Activated naive CD4-positive, alpha-beta T cell (primary cell): ENCODE measurements around the gene GPA33.
"Not testable (repeated sequence)": the region's sequence is repeated elsewhere in the genome, so short reads cannot be mapped to it uniquely, and the experiment has no call there.

ENCODE experiments used
- DNase-seq, 4 experiments: peaks; one replicate each; lab custom pipeline; 2025; lab: John Stamatoyannopoulos, UW

GPA33 gene

GRCh38 chr1:167056529-167057231 lies 33.5 kb downstream of the GPA33 start:
- DNase-seq = no peak

- DNase-seq = no peak
Measured at GRCh38 chr1:167054946-167055630, 35.1 kb downstream of the GPA33 start.

GRCh38 chr1:167054531-167054930 lies 35.6 kb downstream of the GPA33 start:
- DNase-seq = no peak

- DNase-seq = no peak
Measured at GRCh38 chr1:167052389-167052788, 37.8 kb downstream of the GPA33 start.

GRCh38 chr1:167051907-167052306 lies 38.3 kb downstream of the GPA33 start:
- no peak for DNase-seq

GRCh38 chr1:167043752-167044488 lies 46.3 kb downstream of the GPA33 start:
- peak in 3 of 4 experiments; percentile 20 to 46 (median 22) for DNase-seq

- no peak for DNase-seq
Measured at GRCh38 chr1:167033646-167034045, 56.5 kb downstream of the GPA33 start.

- DNase-seq = not testable (repeated sequence)
Measured at GRCh38 chr1:167029553-167029952, 60.6 kb downstream of the GPA33 start.

GRCh38 chr1:167022384-167022783 lies 67.8 kb downstream of the GPA33 start:
- no peak for DNase-seq

- DNase-seq = no peak
Measured at GRCh38 chr1:167016100-167016750, 74.0 kb downstream of the GPA33 start.

- DNase-seq = no peak
Measured at GRCh38 chr1:167013108-167013929, 76.9 kb downstream of the GPA33 start.

GRCh38 chr1:167012570-167012969 lies 77.6 kb downstream of the GPA33 start:
- no peak for DNase-seq

GRCh38 chr1:167011560-167012191 lies 78.5 kb downstream of the GPA33 start:
- no peak for DNase-seq

GRCh38 chr1:167003711-167004110 lies 86.5 kb downstream of the GPA33 start:
- DNase-seq = no peak
